IMR-90 (cell line): Measurements from ENCODE around the gene CRY2. TPM values are rescaled to one million over a fixed set of nuclear protein-coding genes. Genes with fewer than 3 reads are reported as not detected.

Experiments
- ATAC-seq: fragments of 200-7000 bp; cut with Tn5 transposase; 2 replicates; pipeline ENCODE4 v1.9.1; 2020; ENCODE audit warnings: low read depth, mild to moderate bottlenecking, moderate library complexity
- BruUV-seq: library from RNA; stranded (reverse); fragments of 400-500 nt; replicated peaks from 2 replicates; lab custom pipeline; 2021; lab: Mats Ljungman, UMichigan
- CTCF ChIA-PET: fragments of 300-600 bp; formaldehyde crosslinking; extraction: SDS; loops from one replicate; lab custom pipeline; 2021; ENCODE audit warnings: antibody characterized with exemption; lab: Yijun Ruan, JAX
- POLR2A ChIA-PET: fragments of 300-600 bp; sonication (Branson Sonifier 250); formaldehyde crosslinking; loops from one replicate; lab custom pipeline; 2022; ENCODE audit warnings: antibody characterized with exemption; ENCODE audit not compliant: unreplicated experiment; lab: Charles Lee
- DNase-seq: peaks from one replicate; pipeline ENCODE4 v3.0.0; 2013
- H2AFZ ChIP-seq: replicated peaks from 2 replicates; pipeline ENCODE3; 2013; ENCODE audit warnings: low read length, mild to moderate bottlenecking; ENCODE audit not compliant: poor library complexity
- H2AK5ac ChIP-seq: 2 replicates; pipeline ENCODE4 v1.6.1; 2013; ENCODE audit warnings: low read depth, low read length, inconsistent platforms
- H2AK9ac ChIP-seq: replicated peaks from 2 replicates; pipeline ENCODE3; 2013; ENCODE audit warnings: mild to moderate bottlenecking, low read depth, low read length, moderate library complexity; ENCODE audit not compliant: poor library complexity
- H2BK120ac ChIP-seq: 2 replicates; pipeline ENCODE4 v1.6.1; 2013; ENCODE audit warnings: low read depth, low read length, inconsistent platforms
- H2BK15ac ChIP-seq: 3 replicates; pipeline ENCODE4 v1.6.1; 2013; ENCODE audit warnings: low read depth, low read length, inconsistent platforms
- H2BK20ac ChIP-seq: 2 replicates; pipeline ENCODE4 v1.6.1; 2013; ENCODE audit warnings: low read depth, mild to moderate bottlenecking, inconsistent platforms, low read length, moderate library complexity
- H2BK5ac ChIP-seq: 2 replicates; pipeline ENCODE4 v1.6.1; 2013; ENCODE audit warnings: mild to moderate bottlenecking, low read depth, low read length, inconsistent platforms; ENCODE audit not compliant: poor library complexity, severe bottlenecking
- H3K14ac ChIP-seq: replicated peaks from 2 replicates; pipeline ENCODE4 v1.6.1; 2013; ENCODE audit warnings: low read depth, low read length, inconsistent platforms
- H3K18ac ChIP-seq: 2 replicates; pipeline ENCODE4 v1.6.1; 2013; ENCODE audit warnings: low read depth, low read length, control low read depth
- H3K23ac ChIP-seq: 2 replicates; pipeline ENCODE4 v1.6.1; 2013; ENCODE audit warnings: low read depth, low read length, inconsistent platforms
- H3K27ac ChIP-seq: 2 replicates; pipeline ENCODE4 v1.5.1; 2013; ENCODE audit warnings: mild to moderate bottlenecking, control low read depth, low read length; ENCODE audit not compliant: insufficient read depth
- H3K27me3 ChIP-seq: 2 replicates; pipeline ENCODE4 v1.6.1; 2013; ENCODE audit warnings: low read length; ENCODE audit not compliant: control insufficient read depth, insufficient read depth
- H3K36me3 ChIP-seq: 2 replicates; pipeline ENCODE4 v1.6.1; 2013; ENCODE audit warnings: low read length, mixed read lengths; ENCODE audit not compliant: control insufficient read depth, insufficient read depth
- H3K4ac ChIP-seq: 2 replicates; pipeline ENCODE4 v1.6.1; 2013; ENCODE audit warnings: low read depth, low read length, inconsistent platforms
- H3K4me1 ChIP-seq: 2 replicates; pipeline ENCODE4 v1.6.1; 2013; ENCODE audit warnings: low read length, mixed read lengths; ENCODE audit not compliant: control insufficient read depth, insufficient read depth
- H3K4me2 ChIP-seq: 2 replicates; pipeline ENCODE4 v1.6.1; 2013; ENCODE audit warnings: low read depth, mild to moderate bottlenecking, control low read depth, low read length, moderate library complexity
- H3K4me3 ChIP-seq: 2 replicates; pipeline ENCODE4 v1.5.1; 2013; ENCODE audit warnings: low read depth, mild to moderate bottlenecking, control low read depth, low read length, moderate library complexity; ENCODE audit not compliant: insufficient read depth
- H3K56ac ChIP-seq: 2 replicates; pipeline ENCODE4 v1.6.1; 2013; ENCODE audit warnings: low read length, inconsistent platforms; ENCODE audit not compliant: insufficient read depth; ENCODE audit errors: extremely low read depth
- H3K79me1 ChIP-seq, 2 experiments: 2 replicates each; pipeline ENCODE4 v1.6.1; 2013; ENCODE audit warnings: low read length in 2 of 2, inconsistent platforms in 1 of 2, low read depth in 1 of 2
- H3K9ac ChIP-seq: 2 replicates; pipeline ENCODE4 v1.6.1; 2013; ENCODE audit warnings: low read depth, low read length, control low read depth
- H3K9me1 ChIP-seq: 2 replicates; pipeline ENCODE4 v1.6.1; 2013; ENCODE audit warnings: low read length, inconsistent platforms; ENCODE audit not compliant: insufficient read depth
- H3K9me3 ChIP-seq: 2 replicates; pipeline ENCODE4 v1.6.1; 2013; ENCODE audit warnings: low read length; ENCODE audit not compliant: control insufficient read depth, insufficient read depth
- H4K20me1 ChIP-seq: 2 replicates; pipeline ENCODE4 v1.6.1; 2013; ENCODE audit warnings: low read length, inconsistent platforms; ENCODE audit not compliant: insufficient read depth
- H4K5ac ChIP-seq: 2 replicates; pipeline ENCODE4 v1.6.1; 2013; ENCODE audit warnings: mild to moderate bottlenecking, low read depth, low read length, control low read depth
- H4K8ac ChIP-seq, 2 experiments: 2 replicates each; pipeline ENCODE4 v1.6.1; 2013; ENCODE audit warnings: low read depth in 2 of 2, low read length in 2 of 2, control low read depth in 1 of 2, inconsistent platforms in 1 of 2
- H4K91ac ChIP-seq: 2 replicates; pipeline ENCODE4 v1.6.1; 2013; ENCODE audit warnings: low read depth, low read length, inconsistent platforms; ENCODE audit not compliant: insufficient read depth
- CEBPB ChIP-seq: IDR thresholded peaks from 2 replicates; pipeline ENCODE4 v1.6.1; 2012; ENCODE audit warnings: low read depth, low read length, improper control_type of control experiment
- CHD1 ChIP-seq: IDR thresholded peaks from 2 replicates; pipeline ENCODE4 v1.6.1; 2012; ENCODE audit warnings: low read depth, low read length, improper control_type of control experiment
- MAFK ChIP-seq: IDR thresholded peaks from 2 replicates; pipeline ENCODE4 v1.6.1; 2012; ENCODE audit warnings: low read depth, low read length, improper control_type of control experiment
- MXI1 ChIP-seq: IDR thresholded peaks from 2 replicates; pipeline ENCODE4 v1.6.1; 2012; ENCODE audit warnings: low read depth, mild to moderate bottlenecking, low read length, moderate library complexity, borderline replicate concordance
- POLR2A ChIP-seq: IDR thresholded peaks from 2 replicates; pipeline ENCODE4 v1.6.1; 2012; ENCODE audit warnings: mild to moderate bottlenecking, low read depth, low read length
- RAD21 ChIP-seq: IDR thresholded peaks from 2 replicates; pipeline ENCODE4 v1.6.1; 2012; ENCODE audit warnings: low read length, improper control_type of control experiment
- RCOR1 ChIP-seq: IDR thresholded peaks from 2 replicates; pipeline ENCODE4 v1.6.1; 2012; ENCODE audit warnings: mild to moderate bottlenecking, low read length, improper control_type of control experiment; ENCODE audit not compliant: insufficient replicate concordance
- WGBS, 2 experiments: methylation state at CpG; one replicate each; pipeline versions ENCODE4 v1.1.5 to v1.1.7; 2013; ENCODE audit warnings: missing lambda C conversion rate in 2 of 2; ENCODE audit not compliant: insufficient read length in 1 of 2; ENCODE audit errors: extremely low coverage in 2 of 2; 5-methylcytosine and 5-hydroxymethylcytosine counted together
- dilution Hi-C: fragments of 300-500 bp; cut with HindIII; formaldehyde crosslinking; loops from one replicate; pipeline ENCODE4 v1.14.3; 2018; ENCODE audit warnings: low sequenced_read_pairs; ENCODE audit not compliant: unreplicated experiment
- in situ Hi-C: fragments of 300-500 bp; cut with MboI; formaldehyde crosslinking; loops from 3 replicates; pipeline ENCODE4 v1.14.3; 2019; ENCODE audit warnings: low sequenced_read_pairs, inconsistent platforms, mixed read lengths
- intact Hi-C: fragments of 100-400 bp; cut with micrococcal nuclease; formaldehyde crosslinking; loops from 2 replicates; pipeline ENCODE4 v1.10.0; 2022
- polyA plus RNA-seq, 3 experiments: library from polyadenylated mRNA; depleted of rRNA; stranded (reverse); fragments of >200 nt; gene quantifications; 2 replicates each; pipeline ENCODE4 v1.2.3, GENCODE V29; 2012; ENCODE audit warnings: low replicate concordance in 1 of 3
- total RNA-seq: library from RNA; depleted of rRNA; stranded (reverse); fragments of >200 nt; gene quantifications from 2 replicates; pipeline ENCODE4 v1.2.3, GENCODE V29; 2012

Gene CRY2
- total and polyA plus RNA-seq, 2 of the 4 experiments (the other 2 are of a cell fraction): 12.2 to 13.1 TPM

DNA sequence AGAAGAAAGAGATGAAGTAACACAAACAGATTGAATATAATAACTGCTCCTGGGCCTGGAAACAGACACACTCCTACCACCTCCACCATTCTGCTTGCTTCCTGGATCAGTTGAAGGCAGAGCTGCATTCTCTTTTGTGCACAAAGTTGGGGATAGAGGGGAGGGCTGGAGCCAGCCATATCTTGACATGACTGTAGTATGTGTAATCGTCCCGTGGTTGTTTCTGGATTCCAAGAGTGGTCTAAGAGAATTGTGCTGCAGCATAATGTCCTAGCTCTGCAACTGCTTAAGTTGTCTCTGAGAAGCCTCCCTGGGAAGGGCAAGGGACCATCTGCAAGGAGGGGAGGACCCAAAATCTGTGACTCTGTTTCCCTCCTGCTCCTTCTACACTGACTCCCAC, 3.2 kb downstream of the CRY2 start:
- no peak overlapping the region for H3K14ac ChIP-seq
- 36% methylated on average over 2 of the region's 2 CpGs; no CpG with 5 or more reads in 1 of the 2 experiments for WGBS, 2 experiments

More for the DNA sequence above, 3.2 kb downstream of the CRY2 start:
- Histone ChIP-seq H3K18ac (no peak overlapping the region), H3K4me3 (no peak overlapping the region), H3K56ac (no peak overlapping the region), H2AK5ac (no peak overlapping the region), H2BK15ac (no peak overlapping the region), H3K9ac (no peak overlapping the region), H4K5ac (no peak overlapping the region), H2BK5ac (no peak overlapping the region), H2BK120ac (no peak overlapping the region), H4K8ac (no peak overlapping the region), H3K27me3 (no peaks in the 10 kb centered on the region), H3K23ac (peak overlapping the region; percentile 37; the same call in 1 of the 2 replicates), H3K9me1 (peaks cover 12% of the 10 kb centered on the region), H3K4me1 (peaks cover 13% of the 10 kb centered on the region), H3K4me2 (no peak overlapping the region), H3K4ac (no peak overlapping the region), H3K36me3 (peaks cover 2% of the 10 kb centered on the region), H4K20me1 (peaks cover 44% of the 10 kb centered on the region), H2BK20ac (no peak overlapping the region), H3K27ac (no peak overlapping the region), H3K79me1 (peaks cover 18 to 70% of the 10 kb centered on the region in 2 experiments), H2AFZ (no peak overlapping the region), H4K91ac (no peak overlapping the region), H2AK9ac (no peak overlapping the region), H3K9me3 (no peaks in the 10 kb centered on the region)
- dilution Hi-C loops (no loop called here), intact Hi-C loops (no loop called here), in situ Hi-C loops (no loop called here)
- ChIA-PET CTCF (no interaction called here), POLR2A (interaction anchor here (0.6 kb wide), 1 partner anchor 9 kb away, joined by 5 read pairs; no protein-coding TSS in a partner anchor)
- BruUV-seq: no TSS peak
- ATAC-seq: no peak
- TF ChIP-seq MAFK (no peak), RAD21 (no peak), RCOR1 (no peak), CHD1 (no peak), CEBPB (no peak), POLR2A (no peak), MXI1 (no peak)
- peak; percentile 67 for DNase-seq
